AG10803 (cell line): ENCODE measurements around the gene CAMSAP3.
"Not testable (repeated sequence)": the region's sequence is repeated elsewhere in the genome, so short reads cannot be mapped to it uniquely, and the experiment has no call there.

Source experiments
- DNase-seq: peaks from one replicate; pipeline ENCODE4 v3.0.0; 2010; ENCODE audit warnings: low read depth
- H3K4me3 ChIP-seq: 2 replicates; pipeline ENCODE4 v1.5.1; 2011; ENCODE audit warnings: mild to moderate bottlenecking, low read length, control low read depth
- TF ChIP-seq, protein P1 (sequence below): conservative IDR thresholded peaks from 2 replicates; pipeline ENCODE4 v1.5.1; 2011; ENCODE audit warnings: mild to moderate bottlenecking, low read length, control low read depth, inconsistent platforms

The CAMSAP3 gene

DNA sequence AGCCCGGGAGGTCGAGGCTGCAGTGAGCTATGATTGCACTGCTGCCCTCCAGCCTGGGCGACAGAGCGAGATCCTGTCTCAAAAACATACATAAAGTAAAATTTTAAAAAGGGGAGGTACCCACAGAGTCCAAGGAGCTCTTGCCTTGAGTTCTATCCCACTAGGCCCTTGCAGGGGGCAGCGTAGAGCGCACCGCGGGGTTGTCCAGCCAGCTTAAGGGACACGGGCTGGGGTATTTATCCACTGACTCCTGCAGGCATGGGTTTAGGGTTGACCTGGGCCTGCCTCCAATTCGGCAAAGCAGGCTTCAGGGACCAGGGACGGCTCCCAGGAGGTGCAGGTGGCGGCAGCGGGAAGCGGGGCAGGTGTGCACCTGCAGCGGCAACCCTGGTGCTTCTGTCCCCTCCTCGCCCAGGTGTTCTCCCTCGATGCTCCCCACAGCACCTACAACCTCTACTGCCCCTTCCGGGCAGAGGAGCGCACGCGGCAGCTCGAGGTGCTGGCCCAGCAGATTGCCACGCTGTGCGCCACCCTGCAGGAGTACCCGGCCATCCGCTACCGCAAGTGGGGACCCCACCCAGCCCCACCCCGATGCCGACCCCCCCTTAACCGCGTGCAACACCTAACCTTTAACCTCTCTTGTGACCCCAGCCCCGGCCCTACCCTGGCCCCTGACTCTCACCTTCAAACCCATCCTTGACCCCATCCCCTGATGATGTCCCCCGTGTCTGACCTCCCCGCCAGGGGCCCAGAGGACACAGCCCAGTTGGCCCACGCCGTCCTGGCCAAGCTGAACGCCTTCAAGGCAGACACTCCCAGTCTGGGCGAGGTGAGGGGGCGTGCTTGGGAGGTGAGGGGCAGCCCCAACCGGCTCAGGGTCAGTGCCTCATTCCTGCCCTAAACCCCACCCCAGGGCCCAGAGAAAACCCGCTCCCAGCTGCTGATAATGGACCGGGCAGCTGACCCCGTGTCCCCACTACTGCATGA, 45.9 kb downstream of the CAMSAP3 start:
- TF ChIP-seq, protein P1, sequence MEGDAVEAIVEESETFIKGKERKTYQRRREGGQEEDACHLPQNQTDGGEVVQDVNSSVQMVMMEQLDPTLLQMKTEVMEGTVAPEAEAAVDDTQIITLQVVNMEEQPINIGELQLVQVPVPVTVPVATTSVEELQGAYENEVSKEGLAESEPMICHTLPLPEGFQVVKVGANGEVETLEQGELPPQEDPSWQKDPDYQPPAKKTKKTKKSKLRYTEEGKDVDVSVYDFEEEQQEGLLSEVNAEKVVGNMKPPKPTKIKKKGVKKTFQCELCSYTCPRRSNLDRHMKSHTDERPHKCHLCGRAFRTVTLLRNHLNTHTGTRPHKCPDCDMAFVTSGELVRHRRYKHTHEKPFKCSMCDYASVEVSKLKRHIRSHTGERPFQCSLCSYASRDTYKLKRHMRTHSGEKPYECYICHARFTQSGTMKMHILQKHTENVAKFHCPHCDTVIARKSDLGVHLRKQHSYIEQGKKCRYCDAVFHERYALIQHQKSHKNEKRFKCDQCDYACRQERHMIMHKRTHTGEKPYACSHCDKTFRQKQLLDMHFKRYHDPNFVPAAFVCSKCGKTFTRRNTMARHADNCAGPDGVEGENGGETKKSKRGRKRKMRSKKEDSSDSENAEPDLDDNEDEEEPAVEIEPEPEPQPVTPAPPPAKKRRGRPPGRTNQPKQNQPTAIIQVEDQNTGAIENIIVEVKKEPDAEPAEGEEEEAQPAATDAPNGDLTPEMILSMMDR = no peak
- H3K4me3 ChIP-seq = no peak overlapping the region
- no peak for DNase-seq

- H3K4me3 ChIP-seq = no peak overlapping the region
- no peak for DNase-seq
- TF ChIP-seq, protein P1 = no peak
These were observed 46.8 kb downstream of the CAMSAP3 start for GRCh38 chr19:7642295-7643030.

GRCh38 chr19:7643031-7643415, 47.4 kb downstream of the CAMSAP3 start:
- no peak for DNase-seq
- TF ChIP-seq, protein P1 = no peak
- no peak overlapping the region for H3K4me3 ChIP-seq

- DNase-seq, H3K4me3 ChIP-seq: not testable (repeated sequence)
These were observed 48.2 kb downstream of the CAMSAP3 start for GRCh38 chr19:7643629-7644549.

GRCh38 chr19:7644550-7644877, 48.9 kb downstream of the CAMSAP3 start:
- H3K4me3 ChIP-seq = no peak overlapping the region
- DNase-seq = no peak
- TF ChIP-seq, protein P1 = no peak

GRCh38 chr19:7645163-7645562, 49.5 kb downstream of the CAMSAP3 start:
- no peak overlapping the region for H3K4me3 ChIP-seq
- no peak for DNase-seq
- TF ChIP-seq, protein P1 = no peak
